Measurements from ENCODE around the gene TEX29. TPM values are rescaled to one million over a fixed set of nuclear protein-coding genes. Genes with fewer than 3 reads are reported as not detected.

TEX29 gene
- total RNA-seq, 4 donors from 2014 or later, result 2.4 TPM; not detected in 3

- H3K9me3 ChIP-seq, result peaks cover 0 to 21% (median 3%) of the 10 kb centered on the region in 4 donors
- H3K27me3 ChIP-seq, result no peaks in the 10 kb centered on the region
- 69 to 70% methylated on average over 12 to 15 of the region's 15 CpGs for WGBS, 2 donors
- H3K4me1 ChIP-seq, result peaks cover 0 to 17% (median 0%) of the 10 kb centered on the region in 4 donors
- H3K36me3 ChIP-seq, result peaks cover 0 to 52% (median 0%) of the 10 kb centered on the region in 3 donors
- H3K27ac ChIP-seq, result peak overlapping the region in 1 of 4 donors; percentile 38
- DNase-seq (ENCODE audit: low spot score in 2 of 2), result no peak
- TF ChIP-seq POLR2A (IDR thresholded peaks at IDR 0.05) (no peak), CTCF (IDR thresholded peaks at IDR 0.05) (no peak), EP300 (IDR thresholded peaks at IDR 0.05) (no peak)
- H3K4me3 ChIP-seq, result no peak overlapping the region
Observed at GRCh38 chr13:111315347-111315995, 5.0 kb upstream of the TEX29 start.

GRCh38 chr13:111316161-111316730, 4.2 kb upstream of the TEX29 start:
- H3K36me3 ChIP-seq, result peaks cover 0 to 44% (median 0%) of the 10 kb centered on the region in 3 donors
- peaks cover 0 to 17% (median 0%) of the 10 kb centered on the region in 4 donors for H3K4me1 ChIP-seq
- no peak for DNase-seq (ENCODE audit: low spot score in 2 of 2)
- H3K27ac ChIP-seq, result peak overlapping the region in 2 of 4 donors; percentile 19 to 26
- TF ChIP-seq CTCF (IDR thresholded peaks at IDR 0.05), result no peak
- no peak for TF ChIP-seq POLR2A (IDR thresholded peaks at IDR 0.05)
- peak in 1 of 2 donors; percentile 56 for TF ChIP-seq EP300 (IDR thresholded peaks at IDR 0.05)
- H3K27me3 ChIP-seq, result no peaks in the 10 kb centered on the region
- H3K9me3 ChIP-seq, result peaks cover 0 to 21% (median 3%) of the 10 kb centered on the region in 4 donors
- 43 to 47% methylated on average over 12 of the region's 12 CpGs for WGBS, 2 donors
- H3K4me3 ChIP-seq, result no peak overlapping the region

GRCh38 chr13:111317042-111317550, 3.3 kb upstream of the TEX29 start:
- DNase-seq (ENCODE audit: low spot score in 2 of 2), result no peak
- 88 to 92% methylated on average over 14 of the region's 14 CpGs for WGBS, 2 donors
- no peak overlapping the region for H3K4me3 ChIP-seq
- H3K27me3 ChIP-seq, result no peaks in the 10 kb centered on the region
- peaks cover 0 to 35% (median 0%) of the 10 kb centered on the region in 3 donors for H3K36me3 ChIP-seq
- H3K27ac ChIP-seq, result peak overlapping the region in 1 of 4 donors; percentile 26
- peaks cover 0 to 14% (median 3%) of the 10 kb centered on the region in 4 donors for H3K9me3 ChIP-seq
- peaks cover 0 to 17% (median 0%) of the 10 kb centered on the region in 4 donors for H3K4me1 ChIP-seq
- TF ChIP-seq EP300 (IDR thresholded peaks at IDR 0.05), result no peak
- no peak for TF ChIP-seq CTCF (IDR thresholded peaks at IDR 0.05)
- no peak for TF ChIP-seq POLR2A (IDR thresholded peaks at IDR 0.05)

- Histone ChIP-seq H3K27ac (no peak overlapping the region), H3K27me3 (no peaks in the 10 kb centered on the region), H3K4me1 (peaks cover 0 to 17% (median 0%) of the 10 kb centered on the region in 4 donors), H3K36me3 (peaks cover 0 to 29% (median 0%) of the 10 kb centered on the region in 3 donors), H3K9me3 (peaks cover 0 to 8% (median under 1%) of the 10 kb centered on the region in 4 donors), H3K4me3 (no peak overlapping the region)
- 82 to 83% methylated on average over 29 of the region's 29 CpGs for WGBS, 2 donors
- TF ChIP-seq EP300 (IDR thresholded peaks at IDR 0.05), result no peak
- no peak for TF ChIP-seq POLR2A (IDR thresholded peaks at IDR 0.05)
- TF ChIP-seq CTCF (IDR thresholded peaks at IDR 0.05), result no peak
- DNase-seq (ENCODE audit: low spot score in 2 of 2), result no peak
Observed at GRCh38 chr13:111317571-111318345, 2.7 kb upstream of the TEX29 start.
